GM23338 (cell line): ENCODE results near the gene TSPAN10. TPM values are rescaled to one million over a fixed set of nuclear protein-coding genes. Genes with fewer than 3 reads are reported as not detected.

Experiments
- ATAC-seq: fragments of 200-7000 bp; cut with Tn5 transposase; 3 replicates; pipeline ENCODE4 v1.9.1; 2020
- DNase-seq: peaks from one replicate; pipeline ENCODE4 v3.0.0-alpha.2; 2015; ENCODE audit warnings: low spot score
- H2AFZ ChIP-seq: fragments of 200-600 bp; sonication (generic); 2 replicates; pipeline ENCODE4 v1.8.0; 2016; ENCODE audit warnings: antibody characterized with exemption, mild to moderate bottlenecking, moderate library complexity
- H3F3A ChIP-seq: fragments of 200-600 bp; sonication (generic); replicated peaks from 2 replicates; pipeline ENCODE4 v1.8.0; 2017; ENCODE audit warnings: antibody characterized with exemption, mixed run types, low read depth
- H3K27ac ChIP-seq: fragments of 200-600 bp; sonication (generic); 2 replicates; pipeline ENCODE4 v1.6.1; 2016; ENCODE audit warnings: low read depth
- H3K27me3 ChIP-seq: fragments of 200-600 bp; sonication (generic); 2 replicates; pipeline ENCODE4 v1.8.0; 2016; ENCODE audit warnings: mild to moderate bottlenecking, mixed run types, moderate library complexity; ENCODE audit not compliant: insufficient read depth
- H3K36me3 ChIP-seq: fragments of 200-600 bp; sonication (generic); 2 replicates; pipeline ENCODE4 v1.8.0; 2016; ENCODE audit warnings: mild to moderate bottlenecking; ENCODE audit not compliant: insufficient read depth
- H3K4me1 ChIP-seq: fragments of 200-600 bp; sonication (generic); 2 replicates; pipeline ENCODE4 v1.8.0; 2016; ENCODE audit warnings: mild to moderate bottlenecking, moderate library complexity; ENCODE audit not compliant: insufficient read depth
- H3K4me2 ChIP-seq: fragments of 200-600 bp; sonication (generic); 2 replicates; pipeline ENCODE4 v1.7.1; 2017; ENCODE audit warnings: mixed run types
- H3K4me3 ChIP-seq: fragments of 200-600 bp; sonication (generic); 2 replicates; pipeline ENCODE4 v1.6.1; 2016; ENCODE audit warnings: mixed run types
- H3K79me2 ChIP-seq: fragments of 200-600 bp; sonication (generic); replicated peaks from 2 replicates; pipeline ENCODE4 v1.8.0; 2017; ENCODE audit warnings: mild to moderate bottlenecking; ENCODE audit not compliant: insufficient read depth
- H3K9me2 ChIP-seq: fragments of 200-600 bp; sonication (generic); 2 replicates; pipeline ENCODE4 v1.8.0; 2017; ENCODE audit not compliant: insufficient read depth
- H4K20me1 ChIP-seq: fragments of 200-600 bp; sonication (generic); replicated peaks from 2 replicates; pipeline ENCODE4 v1.8.0; 2017; ENCODE audit warnings: mild to moderate bottlenecking; ENCODE audit not compliant: insufficient read depth
- H3K27ac Mint-ChIP-seq: 2 replicates; pipeline ENCODE4 v1.8.0; 2020; ENCODE audit warnings: inconsistent platforms, mild to moderate bottlenecking, moderate library complexity, mixed read lengths
- H3K27me3 Mint-ChIP-seq: 3 replicates; pipeline ENCODE4 v1.8.0; 2022; ENCODE audit warnings: low read depth, mild to moderate bottlenecking, moderate library complexity, mixed read lengths, inconsistent platforms; ENCODE audit not compliant: insufficient read depth, poor library complexity
- H3K36me3 Mint-ChIP-seq: 3 replicates; pipeline ENCODE4 v1.8.0; 2021; ENCODE audit warnings: low read depth, mild to moderate bottlenecking, inconsistent platforms, moderate library complexity, mixed read lengths
- H3K4me1 Mint-ChIP-seq: 3 replicates; pipeline ENCODE4 v1.8.0; 2020; ENCODE audit warnings: mild to moderate bottlenecking, inconsistent platforms, mixed read lengths
- H3K4me3 Mint-ChIP-seq: 3 replicates; pipeline ENCODE4 v1.8.0; 2021; ENCODE audit warnings: moderate library complexity, mild to moderate bottlenecking, inconsistent platforms, mixed read lengths
- H3K9me3 Mint-ChIP-seq: 3 replicates; pipeline ENCODE4 v1.8.0; 2020; ENCODE audit warnings: moderate library complexity, mild to moderate bottlenecking, inconsistent platforms, mixed read lengths
- CREB1 ChIP-seq: fragments of 250-450 bp; sonication (Bioruptor Pico); IDR thresholded peaks from 2 replicates; pipeline ENCODE4 v1.5.0; 2020; ENCODE audit warnings: low read depth, mild to moderate bottlenecking, moderate library complexity
- EZH2 ChIP-seq: fragments of 200-600 bp; sonication (generic); IDR thresholded peaks from one replicate; pipeline ENCODE4 v1.8.0; 2017; ENCODE audit warnings: antibody characterized with exemption, mild to moderate bottlenecking, low read depth; ENCODE audit not compliant: unreplicated experiment
- EZH2phosphoT487 ChIP-seq: fragments of 200-600 bp; sonication (generic); IDR thresholded peaks from one replicate; pipeline ENCODE4 v1.8.1; 2018; ENCODE audit warnings: antibody characterized with exemption; ENCODE audit not compliant: unreplicated experiment
- JUNB ChIP-seq: IDR thresholded peaks from one replicate; pipeline ENCODE4 v1.6.1; 2016; ENCODE audit warnings: antibody characterized with exemption; ENCODE audit not compliant: unreplicated experiment
- NANOG ChIP-seq: IDR thresholded peaks from 2 replicates; pipeline ENCODE4 v1.6.1; 2016; ENCODE audit warnings: antibody characterized with exemption, borderline replicate concordance
- POLR2AphosphoS5 ChIP-seq: IDR thresholded peaks from 2 replicates; pipeline ENCODE4 v1.6.1; 2016; ENCODE audit warnings: antibody characterized with exemption, low read depth
- STAT1 ChIP-seq: IDR thresholded peaks from one replicate; pipeline ENCODE4 v1.6.1; 2016; ENCODE audit warnings: antibody characterized with exemption; ENCODE audit not compliant: unreplicated experiment
- ZNF114 ChIP-seq: fragments of 250-450 bp; sonication (Bioruptor Pico); IDR thresholded peaks from 2 replicates; pipeline ENCODE4 v1.5.0; 2020; ENCODE audit warnings: mild to moderate bottlenecking, moderate library complexity
- ZNF331 ChIP-seq: fragments of 250-450 bp; sonication (Bioruptor Pico); IDR thresholded peaks from 2 replicates; pipeline ENCODE4 v1.5.0; 2020; ENCODE audit warnings: low read depth, mild to moderate bottlenecking, moderate library complexity
- polyA plus RNA-seq: library from polyadenylated mRNA; unstranded; fragments of >200 nt; fragmentation: Nextera tagmentation; extraction: Ambion mirVana; gene quantifications from 2 replicates; pipeline ENCODE4 v1.2.1, GENCODE V29; 2016
- total RNA-seq: library from RNA; depleted of rRNA; stranded (reverse); fragments of >200 nt; shearing (Covaris generic); gene quantifications from 2 replicates; pipeline ENCODE4 v1.2.3, GENCODE V29; 2014
- TF ChIP-seq, protein P1 (sequence below): IDR thresholded peaks from one replicate; pipeline ENCODE4 v1.6.1; 2018; ENCODE audit warnings: antibody characterized with exemption; ENCODE audit not compliant: unreplicated experiment
- TF ChIP-seq, protein P2 (sequence below): fragments of 250-450 bp; sonication (Bioruptor Pico); IDR thresholded peaks from 2 replicates; pipeline ENCODE4 v1.5.0; 2020; ENCODE audit warnings: mild to moderate bottlenecking, moderate library complexity
- TF ChIP-seq, protein P3 (sequence below), 2 experiments: fragments of 200-600 bp in 1 of 2; sonication (generic) in 1 of 2; conservative IDR thresholded peaks; 2 replicates each; pipeline versions ENCODE4 v1.5.1 to v1.6.1; 2016 to 2017; ENCODE audit warnings: antibody characterized with exemption in 2 of 2, low read depth in 2 of 2, mild to moderate bottlenecking in 2 of 2, moderate library complexity in 1 of 2
- TF ChIP-seq, protein P4 (sequence below): IDR thresholded peaks from 2 replicates; pipeline ENCODE4 v1.6.1; 2016; ENCODE audit warnings: antibody characterized with exemption

Gene TSPAN10
- total and polyA plus RNA-seq, 2 experiments from 2014 or later = 0.66 to 1.2 TPM

DNA sequence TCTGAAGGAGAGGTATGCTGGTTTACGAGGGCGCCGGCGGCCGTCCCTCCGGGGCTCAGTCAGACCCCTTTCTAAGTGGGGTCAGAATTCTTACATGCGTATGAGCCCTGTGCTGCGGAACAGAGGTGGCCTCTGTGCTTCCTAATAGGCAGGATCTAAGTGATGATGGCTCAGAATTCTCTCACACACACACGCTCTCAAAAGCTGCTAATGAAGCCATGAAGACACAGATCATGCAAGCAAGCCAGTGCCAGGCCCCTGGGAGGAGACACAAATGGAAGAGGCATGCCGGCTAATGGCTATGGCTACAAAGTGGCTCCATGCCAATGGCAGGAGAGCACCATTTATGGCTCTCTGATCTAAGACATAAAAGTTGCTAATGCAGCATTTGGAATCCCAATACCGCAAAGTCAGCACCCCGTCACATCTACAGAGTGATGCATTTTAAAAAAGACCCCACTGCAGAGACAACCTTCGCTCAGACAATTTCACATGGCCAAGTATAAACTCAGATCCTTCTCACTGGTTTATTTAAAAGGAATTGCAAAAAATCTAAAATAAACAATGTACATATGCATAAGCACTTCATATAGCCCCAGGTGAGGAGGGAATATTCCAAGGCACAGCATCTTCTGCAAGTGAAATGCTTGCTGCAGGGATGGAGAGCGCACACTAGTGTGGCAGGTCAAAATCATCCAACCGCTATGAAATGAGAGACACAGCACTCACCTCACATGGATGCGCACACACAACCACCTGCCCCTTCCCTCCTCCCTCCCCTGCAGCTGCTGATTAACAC is 24.6 kb upstream of the TSPAN10 start:
- TF ChIP-seq EZH2phosphoT487 (no peak), ZNF114 (no peak), ZNF331 (no peak), STAT1 (no peak), NANOG (no peak), EZH2 (no peak), CREB1 (CRISPR knock-in tag) (no peak), POLR2AphosphoS5 (no peak), JUNB (no peak)
- TF ChIP-seq, protein P1, sequence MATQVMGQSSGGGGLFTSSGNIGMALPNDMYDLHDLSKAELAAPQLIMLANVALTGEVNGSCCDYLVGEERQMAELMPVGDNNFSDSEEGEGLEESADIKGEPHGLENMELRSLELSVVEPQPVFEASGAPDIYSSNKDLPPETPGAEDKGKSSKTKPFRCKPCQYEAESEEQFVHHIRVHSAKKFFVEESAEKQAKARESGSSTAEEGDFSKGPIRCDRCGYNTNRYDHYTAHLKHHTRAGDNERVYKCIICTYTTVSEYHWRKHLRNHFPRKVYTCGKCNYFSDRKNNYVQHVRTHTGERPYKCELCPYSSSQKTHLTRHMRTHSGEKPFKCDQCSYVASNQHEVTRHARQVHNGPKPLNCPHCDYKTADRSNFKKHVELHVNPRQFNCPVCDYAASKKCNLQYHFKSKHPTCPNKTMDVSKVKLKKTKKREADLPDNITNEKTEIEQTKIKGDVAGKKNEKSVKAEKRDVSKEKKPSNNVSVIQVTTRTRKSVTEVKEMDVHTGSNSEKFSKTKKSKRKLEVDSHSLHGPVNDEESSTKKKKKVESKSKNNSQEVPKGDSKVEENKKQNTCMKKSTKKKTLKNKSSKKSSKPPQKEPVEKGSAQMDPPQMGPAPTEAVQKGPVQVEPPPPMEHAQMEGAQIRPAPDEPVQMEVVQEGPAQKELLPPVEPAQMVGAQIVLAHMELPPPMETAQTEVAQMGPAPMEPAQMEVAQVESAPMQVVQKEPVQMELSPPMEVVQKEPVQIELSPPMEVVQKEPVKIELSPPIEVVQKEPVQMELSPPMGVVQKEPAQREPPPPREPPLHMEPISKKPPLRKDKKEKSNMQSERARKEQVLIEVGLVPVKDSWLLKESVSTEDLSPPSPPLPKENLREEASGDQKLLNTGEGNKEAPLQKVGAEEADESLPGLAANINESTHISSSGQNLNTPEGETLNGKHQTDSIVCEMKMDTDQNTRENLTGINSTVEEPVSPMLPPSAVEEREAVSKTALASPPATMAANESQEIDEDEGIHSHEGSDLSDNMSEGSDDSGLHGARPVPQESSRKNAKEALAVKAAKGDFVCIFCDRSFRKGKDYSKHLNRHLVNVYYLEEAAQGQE = no peak
- TF ChIP-seq, protein P2, sequence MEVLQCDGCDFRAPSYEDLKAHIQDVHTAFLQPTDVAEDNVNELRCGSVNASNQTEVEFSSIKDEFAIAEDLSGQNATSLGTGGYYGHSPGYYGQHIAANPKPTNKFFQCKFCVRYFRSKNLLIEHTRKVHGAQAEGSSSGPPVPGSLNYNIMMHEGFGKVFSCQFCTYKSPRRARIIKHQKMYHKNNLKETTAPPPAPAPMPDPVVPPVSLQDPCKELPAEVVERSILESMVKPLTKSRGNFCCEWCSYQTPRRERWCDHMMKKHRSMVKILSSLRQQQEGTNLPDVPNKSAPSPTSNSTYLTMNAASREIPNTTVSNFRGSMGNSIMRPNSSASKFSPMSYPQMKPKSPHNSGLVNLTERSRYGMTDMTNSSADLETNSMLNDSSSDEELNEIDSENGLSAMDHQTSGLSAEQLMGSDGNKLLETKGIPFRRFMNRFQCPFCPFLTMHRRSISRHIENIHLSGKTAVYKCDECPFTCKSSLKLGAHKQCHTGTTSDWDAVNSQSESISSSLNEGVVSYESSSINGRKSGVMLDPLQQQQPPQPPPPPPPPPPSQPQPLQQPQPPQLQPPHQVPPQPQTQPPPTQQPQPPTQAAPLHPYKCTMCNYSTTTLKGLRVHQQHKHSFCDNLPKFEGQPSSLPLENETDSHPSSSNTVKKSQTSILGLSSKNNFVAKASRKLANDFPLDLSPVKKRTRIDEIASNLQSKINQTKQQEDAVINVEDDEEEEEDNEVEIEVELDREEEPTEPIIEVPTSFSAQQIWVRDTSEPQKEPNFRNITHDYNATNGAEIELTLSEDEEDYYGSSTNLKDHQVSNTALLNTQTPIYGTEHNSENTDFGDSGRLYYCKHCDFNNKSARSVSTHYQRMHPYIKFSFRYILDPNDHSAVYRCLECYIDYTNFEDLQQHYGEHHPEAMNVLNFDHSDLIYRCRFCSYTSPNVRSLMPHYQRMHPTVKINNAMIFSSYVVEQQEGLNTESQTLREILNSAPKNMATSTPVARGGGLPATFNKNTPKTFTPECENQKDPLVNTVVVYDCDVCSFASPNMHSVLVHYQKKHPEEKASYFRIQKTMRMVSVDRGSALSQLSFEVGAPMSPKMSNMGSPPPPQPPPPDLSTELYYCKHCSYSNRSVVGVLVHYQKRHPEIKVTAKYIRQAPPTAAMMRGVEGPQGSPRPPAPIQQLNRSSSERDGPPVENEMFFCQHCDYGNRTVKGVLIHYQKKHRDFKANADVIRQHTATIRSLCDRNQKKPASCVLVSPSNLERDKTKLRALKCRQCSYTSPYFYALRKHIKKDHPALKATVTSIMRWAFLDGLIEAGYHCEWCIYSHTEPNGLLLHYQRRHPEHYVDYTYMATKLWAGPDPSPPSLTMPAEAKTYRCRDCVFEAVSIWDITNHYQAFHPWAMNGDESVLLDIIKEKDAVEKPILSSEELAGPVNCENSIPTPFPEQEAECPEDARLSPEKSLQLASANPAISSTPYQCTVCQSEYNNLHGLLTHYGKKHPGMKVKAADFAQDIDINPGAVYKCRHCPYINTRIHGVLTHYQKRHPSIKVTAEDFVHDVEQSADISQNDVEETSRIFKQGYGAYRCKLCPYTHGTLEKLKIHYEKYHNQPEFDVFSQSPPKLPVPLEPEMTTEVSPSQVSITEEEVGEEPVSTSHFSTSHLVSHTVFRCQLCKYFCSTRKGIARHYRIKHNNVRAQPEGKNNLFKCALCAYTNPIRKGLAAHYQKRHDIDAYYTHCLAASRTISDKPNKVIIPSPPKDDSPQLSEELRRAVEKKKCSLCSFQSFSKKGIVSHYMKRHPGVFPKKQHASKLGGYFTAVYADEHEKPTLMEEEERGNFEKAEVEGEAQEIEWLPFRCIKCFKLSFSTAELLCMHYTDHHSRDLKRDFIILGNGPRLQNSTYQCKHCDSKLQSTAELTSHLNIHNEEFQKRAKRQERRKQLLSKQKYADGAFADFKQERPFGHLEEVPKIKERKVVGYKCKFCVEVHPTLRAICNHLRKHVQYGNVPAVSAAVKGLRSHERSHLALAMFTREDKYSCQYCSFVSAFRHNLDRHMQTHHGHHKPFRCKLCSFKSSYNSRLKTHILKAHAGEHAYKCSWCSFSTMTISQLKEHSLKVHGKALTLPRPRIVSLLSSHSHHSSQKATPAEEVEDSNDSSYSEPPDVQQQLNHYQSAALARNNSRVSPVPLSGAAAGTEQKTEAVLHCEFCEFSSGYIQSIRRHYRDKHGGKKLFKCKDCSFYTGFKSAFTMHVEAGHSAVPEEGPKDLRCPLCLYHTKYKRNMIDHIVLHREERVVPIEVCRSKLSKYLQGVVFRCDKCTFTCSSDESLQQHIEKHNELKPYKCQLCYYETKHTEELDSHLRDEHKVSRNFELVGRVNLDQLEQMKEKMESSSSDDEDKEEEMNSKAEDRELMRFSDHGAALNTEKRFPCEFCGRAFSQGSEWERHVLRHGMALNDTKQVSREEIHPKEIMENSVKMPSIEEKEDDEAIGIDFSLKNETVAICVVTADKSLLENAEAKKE (CRISPR knock-in tag) = no peak
- TF ChIP-seq, protein P3, sequence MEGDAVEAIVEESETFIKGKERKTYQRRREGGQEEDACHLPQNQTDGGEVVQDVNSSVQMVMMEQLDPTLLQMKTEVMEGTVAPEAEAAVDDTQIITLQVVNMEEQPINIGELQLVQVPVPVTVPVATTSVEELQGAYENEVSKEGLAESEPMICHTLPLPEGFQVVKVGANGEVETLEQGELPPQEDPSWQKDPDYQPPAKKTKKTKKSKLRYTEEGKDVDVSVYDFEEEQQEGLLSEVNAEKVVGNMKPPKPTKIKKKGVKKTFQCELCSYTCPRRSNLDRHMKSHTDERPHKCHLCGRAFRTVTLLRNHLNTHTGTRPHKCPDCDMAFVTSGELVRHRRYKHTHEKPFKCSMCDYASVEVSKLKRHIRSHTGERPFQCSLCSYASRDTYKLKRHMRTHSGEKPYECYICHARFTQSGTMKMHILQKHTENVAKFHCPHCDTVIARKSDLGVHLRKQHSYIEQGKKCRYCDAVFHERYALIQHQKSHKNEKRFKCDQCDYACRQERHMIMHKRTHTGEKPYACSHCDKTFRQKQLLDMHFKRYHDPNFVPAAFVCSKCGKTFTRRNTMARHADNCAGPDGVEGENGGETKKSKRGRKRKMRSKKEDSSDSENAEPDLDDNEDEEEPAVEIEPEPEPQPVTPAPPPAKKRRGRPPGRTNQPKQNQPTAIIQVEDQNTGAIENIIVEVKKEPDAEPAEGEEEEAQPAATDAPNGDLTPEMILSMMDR (conservative IDR thresholded peaks at IDR 0.05; ENCODE audit: low read depth in 2 of 2) = no peak
- TF ChIP-seq, protein P4, sequence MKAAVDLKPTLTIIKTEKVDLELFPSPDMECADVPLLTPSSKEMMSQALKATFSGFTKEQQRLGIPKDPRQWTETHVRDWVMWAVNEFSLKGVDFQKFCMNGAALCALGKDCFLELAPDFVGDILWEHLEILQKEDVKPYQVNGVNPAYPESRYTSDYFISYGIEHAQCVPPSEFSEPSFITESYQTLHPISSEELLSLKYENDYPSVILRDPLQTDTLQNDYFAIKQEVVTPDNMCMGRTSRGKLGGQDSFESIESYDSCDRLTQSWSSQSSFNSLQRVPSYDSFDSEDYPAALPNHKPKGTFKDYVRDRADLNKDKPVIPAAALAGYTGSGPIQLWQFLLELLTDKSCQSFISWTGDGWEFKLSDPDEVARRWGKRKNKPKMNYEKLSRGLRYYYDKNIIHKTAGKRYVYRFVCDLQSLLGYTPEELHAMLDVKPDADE = no peak
- H2AFZ ChIP-seq = no peak overlapping the region
- H3F3A ChIP-seq = no peaks in the 10 kb centered on the region; the same call in 1 of the 2 replicates
- no peak overlapping the region; the same call in 1 of the 2 replicates for H3K27ac ChIP-seq
- H3K36me3 ChIP-seq = peaks cover 38% of the 10 kb centered on the region
- H4K20me1 ChIP-seq = peaks cover 47% of the 10 kb centered on the region
- no peak overlapping the region for H3K4me3 Mint-ChIP-seq
- no peaks in the 10 kb centered on the region for H3K4me1 Mint-ChIP-seq
- H3K4me3 ChIP-seq = no peak overlapping the region
- no peak for DNase-seq
- no peaks in the 10 kb centered on the region for H3K9me2 ChIP-seq
- H3K9me3 Mint-ChIP-seq = peaks cover 12% of the 10 kb centered on the region; the same call in 2 of the 3 replicates
- no peak overlapping the region for H3K4me2 ChIP-seq
- H3K79me2 ChIP-seq = peaks cover 66% of the 10 kb centered on the region
- no peak for ATAC-seq
- H3K4me1 ChIP-seq = no peaks in the 10 kb centered on the region
- peaks cover 84% of the 10 kb centered on the region for H3K36me3 Mint-ChIP-seq
- no peaks in the 10 kb centered on the region for H3K27me3 ChIP-seq
- peaks cover 12% of the 10 kb centered on the region for H3K27me3 Mint-ChIP-seq
- peak overlapping the region; percentile 17; the same call in 1 of the 2 replicates for H3K27ac Mint-ChIP-seq
